PC-9 (cell line): ENCODE measurements around the gene SF3A1. TPM values are rescaled to one million over a fixed set of nuclear protein-coding genes. Genes with fewer than 3 reads are reported as not detected.

ENCODE experiments used
- BruUV-seq: library from RNA; stranded (reverse); fragments of 400-500 nt; replicated peaks from 2 replicates; lab custom pipeline; 2021; lab: Mats Ljungman, UMichigan
- CTCF ChIA-PET: fragments of 300-600 bp; sonication (Branson Sonifier 250); formaldehyde crosslinking; loops from one replicate; lab custom pipeline; 2022; ENCODE audit warnings: antibody characterized with exemption; lab: Charles Lee
- POLR2A ChIA-PET: fragments of 300-600 bp; sonication (Branson Sonifier 250); formaldehyde crosslinking; loops from one replicate; lab custom pipeline; 2022; ENCODE audit warnings: antibody characterized with exemption; ENCODE audit not compliant: unreplicated experiment; lab: Charles Lee
- DNase-seq, 2 experiments: peaks; one replicate each; pipeline versions ENCODE4 v3.0.0 to v3.0.0-alpha.2; 2015 to 2022; ENCODE audit warnings: mixed read lengths in 1 of 2
- H2AFZ ChIP-seq: fragments of 200-600 bp; sonication (generic); 2 replicates; pipeline ENCODE4 v1.8.1; 2017; ENCODE audit warnings: antibody characterized with exemption
- H3F3A ChIP-seq: fragments of 200-600 bp; sonication (generic); 2 replicates; pipeline ENCODE4 v1.8.1; 2017; ENCODE audit warnings: antibody characterized with exemption, mild to moderate bottlenecking, low read depth; ENCODE audit not compliant: insufficient read depth
- H3K27ac ChIP-seq: fragments of 200-600 bp; sonication (generic); 2 replicates; pipeline ENCODE4 v1.6.1; 2016; ENCODE audit warnings: mixed run types
- H3K27me3 ChIP-seq: fragments of 200-600 bp; sonication (generic); 2 replicates; pipeline ENCODE4 v1.6.1; 2016; ENCODE audit warnings: low read depth, mixed run types; ENCODE audit not compliant: insufficient read depth
- H3K36me3 ChIP-seq: fragments of 200-600 bp; sonication (generic); 2 replicates; pipeline ENCODE4 v1.6.1; 2016; ENCODE audit warnings: low read depth, mixed run types
- H3K4me1 ChIP-seq: fragments of 200-600 bp; sonication (generic); replicated peaks from 2 replicates; pipeline ENCODE4 v1.6.1; 2016; ENCODE audit warnings: mixed run types; ENCODE audit not compliant: insufficient read depth
- H3K4me2 ChIP-seq: fragments of 200-600 bp; sonication (generic); 2 replicates; pipeline ENCODE4 v1.6.1; 2017; ENCODE audit warnings: mixed run types
- H3K4me3 ChIP-seq: fragments of 200-600 bp; sonication (generic); 2 replicates; pipeline ENCODE4 v1.6.1; 2016; ENCODE audit warnings: mixed run types
- H3K79me2 ChIP-seq: fragments of 200-600 bp; sonication (generic); 2 replicates; pipeline ENCODE4 v1.6.1; 2017; ENCODE audit warnings: low read depth, mixed run types
- H3K9me2 ChIP-seq: fragments of 200-600 bp; sonication (generic); 2 replicates; pipeline ENCODE4 v1.8.1; 2017; ENCODE audit warnings: mild to moderate bottlenecking; ENCODE audit not compliant: insufficient read depth
- H3K9me3 ChIP-seq: fragments of 200-600 bp; sonication (generic); 2 replicates; pipeline ENCODE4 v1.8.1; 2016; ENCODE audit warnings: low read depth; ENCODE audit not compliant: insufficient read depth
- H4K20me1 ChIP-seq: fragments of 200-600 bp; sonication (generic); 2 replicates; pipeline ENCODE4 v1.8.1; 2017; ENCODE audit not compliant: insufficient read depth
- EZH2 ChIP-seq: fragments of 200-600 bp; sonication (generic); IDR thresholded peaks from 2 replicates; pipeline ENCODE4 v1.8.0; 2017; ENCODE audit warnings: antibody characterized with exemption, low read depth
- intact Hi-C: fragments of 100-400 bp; cut with micrococcal nuclease; formaldehyde crosslinking; loops from one replicate; pipeline ENCODE4 v1.10.0; 2022; ENCODE audit not compliant: unreplicated experiment
- total RNA-seq: library from RNA; stranded (reverse); gene quantifications from 2 replicates; pipeline ENCODE4 v1.2.3, GENCODE V29; 2021
- TF ChIP-seq, protein P1 (sequence below): fragments of 200-600 bp; sonication (generic); conservative IDR thresholded peaks from 2 replicates; pipeline ENCODE4 v1.6.1; 2017; ENCODE audit warnings: mixed run types, antibody characterized with exemption, mild to moderate bottlenecking, moderate library complexity

Gene SF3A1
- total RNA-seq, 1 experiment from 2014 or later: 189 TPM

DNA sequence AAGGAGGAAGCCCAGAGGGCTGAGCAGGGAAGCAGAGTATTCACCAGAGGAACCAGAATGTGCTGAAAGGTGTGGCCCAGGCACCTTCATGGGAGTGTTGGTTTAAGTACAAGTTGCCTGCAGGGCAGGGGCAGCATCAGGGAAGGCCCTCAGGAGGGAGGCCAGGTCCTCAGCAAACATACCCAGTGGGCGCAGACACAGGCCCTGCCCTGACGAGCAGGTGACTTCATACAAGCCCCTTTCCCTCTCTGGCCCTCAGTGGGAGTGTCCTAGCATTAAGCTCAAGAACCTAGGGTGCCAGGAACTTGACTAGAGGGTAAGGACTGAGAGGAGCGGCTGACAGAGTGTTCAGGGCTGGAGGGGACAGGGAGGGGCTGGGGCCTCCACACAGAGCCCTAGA is 59.9 kb downstream of the SF3A1 start:
- Histone ChIP-seq H3K27ac (no peak overlapping the region), H3K9me2 (no peaks in the 10 kb centered on the region), H3F3A (peaks cover 40% of the 10 kb centered on the region), H3K27me3 (no peaks in the 10 kb centered on the region), H3K36me3 (peaks cover 15% of the 10 kb centered on the region), H3K9me3 (no peaks in the 10 kb centered on the region), H3K4me2 (0 out of 2 replicates have a peak overlapping the region, but pooled peaks have one; percentile 10), H2AFZ (no peak overlapping the region), H4K20me1 (no peaks in the 10 kb centered on the region), H3K4me1 (peaks cover 55% of the 10 kb centered on the region), H3K79me2 (peaks cover 36% of the 10 kb centered on the region), H3K4me3 (no peak overlapping the region)
- no TSS peak for BruUV-seq
- ChIA-PET POLR2A (no interaction called here), CTCF (no interaction called here)
- intact Hi-C loops: no loop called here
- DNase-seq: no peak
- TF ChIP-seq EZH2: no peak
- TF ChIP-seq, protein P1, sequence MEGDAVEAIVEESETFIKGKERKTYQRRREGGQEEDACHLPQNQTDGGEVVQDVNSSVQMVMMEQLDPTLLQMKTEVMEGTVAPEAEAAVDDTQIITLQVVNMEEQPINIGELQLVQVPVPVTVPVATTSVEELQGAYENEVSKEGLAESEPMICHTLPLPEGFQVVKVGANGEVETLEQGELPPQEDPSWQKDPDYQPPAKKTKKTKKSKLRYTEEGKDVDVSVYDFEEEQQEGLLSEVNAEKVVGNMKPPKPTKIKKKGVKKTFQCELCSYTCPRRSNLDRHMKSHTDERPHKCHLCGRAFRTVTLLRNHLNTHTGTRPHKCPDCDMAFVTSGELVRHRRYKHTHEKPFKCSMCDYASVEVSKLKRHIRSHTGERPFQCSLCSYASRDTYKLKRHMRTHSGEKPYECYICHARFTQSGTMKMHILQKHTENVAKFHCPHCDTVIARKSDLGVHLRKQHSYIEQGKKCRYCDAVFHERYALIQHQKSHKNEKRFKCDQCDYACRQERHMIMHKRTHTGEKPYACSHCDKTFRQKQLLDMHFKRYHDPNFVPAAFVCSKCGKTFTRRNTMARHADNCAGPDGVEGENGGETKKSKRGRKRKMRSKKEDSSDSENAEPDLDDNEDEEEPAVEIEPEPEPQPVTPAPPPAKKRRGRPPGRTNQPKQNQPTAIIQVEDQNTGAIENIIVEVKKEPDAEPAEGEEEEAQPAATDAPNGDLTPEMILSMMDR: no peak

DNA sequence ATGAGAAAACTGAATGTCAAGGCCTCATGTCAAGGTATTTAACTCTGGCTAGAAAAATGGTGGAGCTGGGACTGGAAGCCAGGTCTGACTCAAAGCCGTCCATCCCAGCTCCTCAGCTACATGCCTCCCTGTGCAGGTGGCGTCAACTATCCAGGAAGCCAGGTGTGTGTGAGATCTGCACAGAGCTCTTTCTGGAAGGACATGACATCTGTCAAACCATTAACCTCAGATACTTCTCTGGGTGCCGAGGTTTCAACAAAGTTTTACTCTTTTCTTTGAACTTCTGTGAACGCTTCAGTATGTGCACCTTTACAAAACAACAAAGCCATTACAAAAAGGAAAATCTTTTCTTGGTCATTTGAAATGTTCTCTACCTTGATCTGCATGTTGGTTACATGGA is 60.4 kb downstream of the SF3A1 start:
- Histone ChIP-seq H3K79me2 (peaks cover 32% of the 10 kb centered on the region), H3K36me3 (peaks cover 15% of the 10 kb centered on the region), H3K9me3 (no peaks in the 10 kb centered on the region), H3K4me3 (no peak overlapping the region), H3K4me2 (no peak overlapping the region), H3K27ac (no peak overlapping the region), H4K20me1 (no peaks in the 10 kb centered on the region), H3K4me1 (peaks cover 55% of the 10 kb centered on the region), H3K9me2 (no peaks in the 10 kb centered on the region), H2AFZ (no peak overlapping the region), H3K27me3 (no peaks in the 10 kb centered on the region), H3F3A (peaks cover 40% of the 10 kb centered on the region)
- CTCF ChIA-PET: no interaction called here
- POLR2A ChIA-PET: no interaction called here
- DNase-seq: no peak
- intact Hi-C loops: no loop called here
- no TSS peak for BruUV-seq
- TF ChIP-seq, protein P1: no peak
- TF ChIP-seq EZH2: no peak

DNA sequence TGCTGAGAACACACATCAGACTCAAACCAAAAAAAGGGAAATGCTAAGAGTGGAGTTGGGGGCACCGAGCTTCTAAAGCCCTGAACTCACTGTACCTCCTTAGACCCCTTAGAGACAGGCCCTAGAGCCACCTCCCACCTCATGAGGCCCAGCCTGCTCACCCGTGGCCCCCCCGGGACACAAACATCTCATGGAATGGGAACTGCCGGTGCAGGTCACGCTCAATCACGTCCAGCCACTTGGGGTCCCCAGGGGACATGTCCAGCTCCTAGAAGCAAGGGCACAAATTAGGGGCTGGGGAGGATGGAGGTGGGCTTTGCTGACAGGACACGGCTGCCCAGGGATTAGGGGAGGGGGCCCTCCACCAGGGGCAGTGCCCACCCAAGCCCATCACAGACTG is 61.1 kb downstream of the SF3A1 start:
- CTCF ChIA-PET: no interaction called here
- TF ChIP-seq, protein P1: no peak
- TF ChIP-seq EZH2: no peak

More for the DNA sequence above, 61.1 kb downstream of the SF3A1 start:
- DNase-seq: no peak
- Histone ChIP-seq H3K27ac (no peak overlapping the region), H3K4me3 (no peak overlapping the region), H3K4me1 (peaks cover 55% of the 10 kb centered on the region), H3F3A (peaks cover 40% of the 10 kb centered on the region), H3K4me2 (no peak overlapping the region), H4K20me1 (no peaks in the 10 kb centered on the region), H3K9me3 (no peaks in the 10 kb centered on the region), H3K36me3 (peaks cover 10% of the 10 kb centered on the region), H3K9me2 (no peaks in the 10 kb centered on the region), H2AFZ (no peak overlapping the region), H3K79me2 (peaks cover 25% of the 10 kb centered on the region), H3K27me3 (no peaks in the 10 kb centered on the region)
- POLR2A ChIA-PET: interaction anchor here (0.7 kb wide), 1 partner anchor 21 kb away, joined by 3 read pairs; no protein-coding TSS in a partner anchor
- BruUV-seq: no TSS peak
- intact Hi-C loops: no loop called here
